Osteoblast (primary cell): ENCODE measurements around the gene DCLK1. TPM values are rescaled to one million over a fixed set of nuclear protein-coding genes. Genes with fewer than 3 reads are reported as not detected.

ENCODE experiments used
- DNase-seq: peaks from one replicate; pipeline ENCODE4 v3.0.0; 2011; ENCODE audit warnings: low spot score, mixed read lengths; ENCODE audit not compliant: insufficient read length; ENCODE audit errors: missing footprints
- H2AFZ ChIP-seq: 2 replicates; pipeline ENCODE4 v1.6.0; 2011; ENCODE audit warnings: mild to moderate bottlenecking, low read length
- H3K27ac ChIP-seq: 2 replicates; pipeline ENCODE4 v1.5.1; 2011; ENCODE audit warnings: mild to moderate bottlenecking, low read depth, low read length, moderate library complexity
- H3K27me3 ChIP-seq: 2 replicates; pipeline ENCODE4 v1.6.0; 2012; ENCODE audit warnings: mild to moderate bottlenecking, control low read depth, inconsistent platforms, low read length, moderate library complexity; ENCODE audit not compliant: insufficient read depth
- H3K36me3 ChIP-seq: 2 replicates; pipeline ENCODE4 v1.5.1; 2011; ENCODE audit warnings: mild to moderate bottlenecking, low read length, control low read depth, moderate library complexity; ENCODE audit not compliant: insufficient read depth
- H3K4me1 ChIP-seq: 2 replicates; pipeline ENCODE4 v1.5.1; 2011; ENCODE audit warnings: mild to moderate bottlenecking, low read length, control low read depth, moderate library complexity; ENCODE audit not compliant: insufficient read depth
- H3K4me2 ChIP-seq: 2 replicates; pipeline ENCODE4 v1.6.0; 2011; ENCODE audit warnings: mild to moderate bottlenecking, low read length; ENCODE audit not compliant: insufficient read depth
- H3K4me3 ChIP-seq: fragments of 200-600 bp; sonication (generic); 3 replicates; pipeline ENCODE4 v1.5.1; 2012; ENCODE audit warnings: mild to moderate bottlenecking, low read length, inconsistent platforms; ENCODE audit not compliant: insufficient read depth
- H3K79me2 ChIP-seq: 2 replicates; pipeline ENCODE4 v1.6.0; 2012; ENCODE audit warnings: mild to moderate bottlenecking, low read length, control low read depth, inconsistent platforms; ENCODE audit not compliant: insufficient read depth
- H3K9me3 ChIP-seq: 2 replicates; pipeline ENCODE4 v1.5.1; 2011; ENCODE audit warnings: low read depth, low read length, control low read depth
- H4K20me1 ChIP-seq: 2 replicates; pipeline ENCODE4 v1.6.0; 2012; ENCODE audit warnings: mild to moderate bottlenecking, low read length, control low read depth; ENCODE audit not compliant: insufficient read depth
- CTCF ChIP-seq: IDR thresholded peaks from 2 replicates; pipeline ENCODE4 v1.5.1; 2011; ENCODE audit warnings: mild to moderate bottlenecking, low read depth, low read length, moderate library complexity; ENCODE audit errors: extremely low read depth
- total RNA-seq: library from RNA; depleted of rRNA; stranded (reverse); fragments of >200 nt; gene quantifications from 2 replicates; pipeline ENCODE4 v1.2.3, GENCODE V29; 2012

DCLK1 gene
- total RNA-seq, 1 donor = 132 TPM

DNA sequence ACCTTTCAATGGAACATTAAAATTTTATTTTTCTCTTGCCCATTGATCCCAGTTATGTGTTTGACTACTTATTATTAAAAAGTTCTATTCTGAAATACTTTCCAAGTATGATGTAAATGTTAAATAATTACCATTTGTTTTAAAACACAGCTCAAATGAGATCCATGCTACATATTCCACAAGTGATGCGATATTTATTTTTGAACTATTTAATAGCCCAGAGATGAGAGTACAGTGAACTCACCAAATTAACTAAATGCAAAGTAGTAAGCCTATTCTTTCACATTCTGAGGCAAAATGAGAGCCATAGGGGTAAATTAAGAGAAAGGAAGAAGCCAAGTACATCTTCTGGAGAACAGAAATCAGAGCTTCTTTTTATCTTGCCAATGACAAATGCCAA lies 1.2 kb upstream of the DCLK1 start:
- H3K4me3 ChIP-seq = no peak overlapping the region
- TF ChIP-seq CTCF = no peak
- H4K20me1 ChIP-seq = no peaks in the 10 kb centered on the region
- no peak for DNase-seq
- H3K27ac ChIP-seq = peak overlapping the region; percentile 32
- H3K27me3 ChIP-seq = peaks cover 35% of the 10 kb centered on the region
- H3K36me3 ChIP-seq = no peaks in the 10 kb centered on the region
- H2AFZ ChIP-seq = no peak overlapping the region
- no peaks in the 10 kb centered on the region for H3K9me3 ChIP-seq
- H3K4me1 ChIP-seq = peaks cover 10% of the 10 kb centered on the region
- H3K4me2 ChIP-seq = no peak overlapping the region
- H3K79me2 ChIP-seq = peaks cover 4% of the 10 kb centered on the region

DNA sequence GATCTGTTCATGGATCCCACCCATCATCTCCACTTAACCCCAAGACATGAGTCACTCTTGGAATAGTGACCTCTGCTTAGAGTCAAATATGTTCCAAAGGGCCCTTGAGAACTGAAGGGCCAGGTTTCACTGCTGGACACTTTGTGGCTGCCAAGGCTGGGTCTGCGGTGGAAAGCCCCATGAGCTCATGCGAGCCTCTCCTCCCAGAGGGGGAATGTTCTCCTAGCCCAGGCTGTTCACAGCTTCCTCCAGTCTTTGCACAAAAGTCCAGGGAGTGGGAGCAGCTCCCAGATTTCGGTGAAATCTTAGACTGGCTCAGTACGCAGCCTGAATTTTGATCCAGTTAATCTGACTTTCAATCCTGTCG lies 732 bp upstream of the DCLK1 start:
- H3K27ac ChIP-seq = peak overlapping the region; percentile 32
- TF ChIP-seq CTCF = no peak
- no peaks in the 10 kb centered on the region for H3K9me3 ChIP-seq
- no peaks in the 10 kb centered on the region for H4K20me1 ChIP-seq
- peaks cover 37% of the 10 kb centered on the region for H3K27me3 ChIP-seq
- peak; percentile 90 for DNase-seq
- H3K4me3 ChIP-seq = peak overlapping the region; percentile 70
- H3K4me1 ChIP-seq = peaks cover 10% of the 10 kb centered on the region
- peak overlapping the region; percentile 80 for H2AFZ ChIP-seq
- H3K36me3 ChIP-seq = no peaks in the 10 kb centered on the region
- peak overlapping the region; percentile 85 for H3K4me2 ChIP-seq
- peaks cover 4% of the 10 kb centered on the region for H3K79me2 ChIP-seq

- H2AFZ ChIP-seq = no peak overlapping the region
- no peaks in the 10 kb centered on the region for H3K36me3 ChIP-seq
- no peak for TF ChIP-seq CTCF
- H3K79me2 ChIP-seq = peaks cover 4% of the 10 kb centered on the region
- H3K27me3 ChIP-seq = peaks cover 43% of the 10 kb centered on the region
- H3K27ac ChIP-seq = no peak overlapping the region
- H3K4me2 ChIP-seq = peak overlapping the region; percentile 85
- peak; percentile 80 for DNase-seq
- H3K4me1 ChIP-seq = peaks cover 10% of the 10 kb centered on the region
- H3K9me3 ChIP-seq = no peaks in the 10 kb centered on the region
- no peaks in the 10 kb centered on the region for H4K20me1 ChIP-seq
- peak overlapping the region; percentile 70 for H3K4me3 ChIP-seq
Observed at GRCh38 chr13:36130552-36131221, 495 bp downstream of the DCLK1 start.

- no peaks in the 10 kb centered on the region for H3K36me3 ChIP-seq
- peaks cover 4% of the 10 kb centered on the region for H3K79me2 ChIP-seq
- H3K4me3 ChIP-seq = peak overlapping the region; percentile 70
- H3K4me1 ChIP-seq = peaks cover 10% of the 10 kb centered on the region
- peak overlapping the region; percentile 85 for H3K4me2 ChIP-seq
- peaks cover 43% of the 10 kb centered on the region for H3K27me3 ChIP-seq
- no peaks in the 10 kb centered on the region for H4K20me1 ChIP-seq
- no peak overlapping the region for H3K27ac ChIP-seq
- TF ChIP-seq CTCF = no peak
- H3K9me3 ChIP-seq = no peaks in the 10 kb centered on the region
- DNase-seq = no peak
- no peak overlapping the region for H2AFZ ChIP-seq
Observed at GRCh38 chr13:36130193-36130551, 1.0 kb downstream of the DCLK1 start.
